HEK293 (cell line): ENCODE data around the gene COL6A1.

Source experiments
- CTCF ChIA-PET: fragments of 350-600 bp; formaldehyde crosslinking; extraction: SDS; loops from one replicate; lab custom pipeline; 2021; ENCODE audit warnings: antibody characterized with exemption; lab: Yijun Ruan, JAX
- POLR2A ChIA-PET: fragments of 300-600 bp; formaldehyde crosslinking; extraction: SDS; loops from one replicate; lab custom pipeline; 2020; ENCODE audit warnings: antibody characterized with exemption, inconsistent platforms; lab: Yijun Ruan, JAX
- H3K27ac ChIP-seq: fragments of 200-500 bp; sonication (Bioruptor generic); 2 replicates; pipeline ENCODE4 v1.5.1; 2014; ENCODE audit warnings: low read depth, low read length, control low read depth, inconsistent platforms; ENCODE audit errors: extremely low read depth
- H3K36me3 ChIP-seq, 2 experiments: fragments of 200-500 bp in 1 of 2; sonication (Bioruptor generic) in 1 of 2; 1 replicate in 1 of 2; 2 replicates in 1 of 2; pipeline ENCODE4 v1.5.1; 2014 to 2017; ENCODE audit warnings: inconsistent platforms in 2 of 2, low read length in 2 of 2; ENCODE audit not compliant: control insufficient read depth in 2 of 2, insufficient read depth in 1 of 2
- H3K4me1 ChIP-seq: fragments of 200-500 bp; sonication (Bioruptor generic); 2 replicates; pipeline ENCODE4 v1.5.1; 2014; ENCODE audit warnings: mild to moderate bottlenecking, low read length, inconsistent platforms; ENCODE audit not compliant: control insufficient read depth, insufficient read depth
- H3K4me3 ChIP-seq: 2 replicates; pipeline ENCODE4 v1.5.1; 2011; ENCODE audit warnings: low read depth, mild to moderate bottlenecking, control low read depth, low read length, moderate library complexity
- H3K9me3 ChIP-seq: fragments of 200-500 bp; sonication (Bioruptor generic); 2 replicates; pipeline ENCODE4 v1.5.1; 2014; ENCODE audit warnings: low read depth, low read length, inconsistent platforms; ENCODE audit not compliant: control insufficient read depth, insufficient read depth
- KLF8 ChIP-seq: fragments of 450-650 bp; formaldehyde crosslinking; IDR thresholded peaks from 2 replicates; pipeline ENCODE4 v1.5.1; 2016; ENCODE audit warnings: missing biosample characterization, missing genetic modification characterization
- SETDB1 ChIP-seq: IDR thresholded peaks from one replicate; pipeline ENCODE4 v1.6.1; 2017; ENCODE audit warnings: mild to moderate bottlenecking, low read length, moderate library complexity, mixed read lengths; ENCODE audit not compliant: insufficient read length
- ZFHX2 ChIP-seq: fragments of 450-650 bp; formaldehyde crosslinking; conservative IDR thresholded peaks from 2 replicates; pipeline ENCODE4 v1.5.1; 2016; ENCODE audit warnings: missing biosample characterization, missing genetic modification characterization
- ZFP3 ChIP-seq: fragments of 450-650 bp; formaldehyde crosslinking; IDR thresholded peaks from 2 replicates; pipeline ENCODE4 v1.5.1; 2016; ENCODE audit warnings: low read depth, missing biosample characterization, missing genetic modification characterization
- ZNF157 ChIP-seq: fragments of 450-650 bp; formaldehyde crosslinking; IDR thresholded peaks from 2 replicates; pipeline ENCODE4 v1.5.1; 2016; ENCODE audit warnings: missing biosample characterization, missing genetic modification characterization
- ZNF174 ChIP-seq: fragments of 450-650 bp; formaldehyde crosslinking; IDR thresholded peaks from 2 replicates; pipeline ENCODE4 v1.5.0; 2017; ENCODE audit warnings: missing biosample characterization, mild to moderate bottlenecking, missing genetic modification characterization
- ZNF19 ChIP-seq: fragments of 450-650 bp; formaldehyde crosslinking; IDR thresholded peaks from 2 replicates; pipeline ENCODE4; 2016; ENCODE audit warnings: missing biosample characterization, missing genetic modification characterization, low read depth
- ZNF530 ChIP-seq: fragments of 450-650 bp; formaldehyde crosslinking; IDR thresholded peaks from 2 replicates; pipeline ENCODE4 v1.5.1; 2016; ENCODE audit warnings: low read depth, missing biosample characterization, missing genetic modification characterization
- ZNF600 ChIP-seq: fragments of 450-650 bp; formaldehyde crosslinking; IDR thresholded peaks from 2 replicates; pipeline ENCODE4 v1.5.1; 2016; ENCODE audit warnings: missing biosample characterization, missing genetic modification characterization
- ZSCAN30 ChIP-seq: fragments of 450-650 bp; IDR thresholded peaks from 2 replicates; pipeline ENCODE4 v1.5.1; 2018; ENCODE audit warnings: missing biosample characterization, mild to moderate bottlenecking, missing genetic modification characterization, moderate library complexity
- TF ChIP-seq, protein P1 (sequence below): fragments of 450-650 bp; formaldehyde crosslinking; IDR thresholded peaks from 2 replicates; pipeline ENCODE4 v1.5.1; 2016; ENCODE audit warnings: missing biosample characterization, missing genetic modification characterization
- TF ChIP-seq, protein P2 (sequence below): fragments of 450-650 bp; formaldehyde crosslinking; IDR thresholded peaks from 2 replicates; pipeline ENCODE4 v1.5.1; 2016; ENCODE audit warnings: missing biosample characterization, missing genetic modification characterization
- TF ChIP-seq, protein P3 (sequence below): fragments of 450-650 bp; formaldehyde crosslinking; IDR thresholded peaks from 2 replicates; pipeline ENCODE4 v1.5.0; 2017; ENCODE audit warnings: missing biosample characterization, missing genetic modification characterization, borderline replicate concordance

The COL6A1 gene

DNA sequence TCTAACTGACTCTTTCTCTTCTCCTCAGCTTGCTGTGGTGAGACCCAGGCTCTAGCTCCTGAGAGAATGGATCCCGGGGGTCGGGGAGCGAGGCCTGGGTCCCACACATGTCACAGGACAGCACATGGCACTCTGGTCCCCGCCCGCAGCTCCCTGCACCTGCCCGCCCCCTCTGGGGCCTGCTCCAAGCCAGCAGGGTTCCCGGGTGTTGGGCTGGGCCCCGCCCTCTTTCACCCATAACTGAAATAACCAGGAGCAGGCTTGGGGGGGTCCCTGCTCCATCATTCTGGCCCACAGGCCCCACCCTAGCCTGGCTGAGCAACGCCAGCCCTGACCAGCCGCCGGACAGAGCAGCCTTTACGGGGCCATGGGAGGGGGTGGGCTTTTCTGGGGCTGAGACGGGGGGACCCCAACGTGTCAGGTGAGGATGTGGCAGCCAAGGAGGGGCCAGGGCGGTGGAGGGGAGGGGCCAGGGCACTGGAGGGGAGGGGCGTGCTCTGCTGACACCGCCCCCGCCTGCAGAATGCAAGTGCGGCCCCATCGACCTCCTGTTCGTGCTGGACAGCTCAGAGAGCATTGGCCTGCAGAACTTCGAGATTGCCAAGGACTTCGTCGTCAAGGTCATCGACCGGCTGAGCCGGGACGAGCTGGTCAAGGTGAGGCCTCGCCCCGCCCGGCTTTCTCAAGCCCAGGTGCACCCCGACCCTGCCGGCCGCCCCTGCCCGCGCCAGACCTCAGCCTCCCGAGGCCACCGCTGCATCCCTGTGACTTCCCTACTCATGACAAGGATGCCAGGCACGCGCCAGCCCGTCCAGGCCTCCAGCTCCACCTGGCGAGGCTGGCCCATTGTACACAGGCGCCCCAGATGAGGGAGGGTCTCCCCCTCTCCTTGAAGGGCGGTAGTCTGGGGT lies 19.4 kb downstream of the COL6A1 start (continued):
- TF ChIP-seq, protein P1, sequence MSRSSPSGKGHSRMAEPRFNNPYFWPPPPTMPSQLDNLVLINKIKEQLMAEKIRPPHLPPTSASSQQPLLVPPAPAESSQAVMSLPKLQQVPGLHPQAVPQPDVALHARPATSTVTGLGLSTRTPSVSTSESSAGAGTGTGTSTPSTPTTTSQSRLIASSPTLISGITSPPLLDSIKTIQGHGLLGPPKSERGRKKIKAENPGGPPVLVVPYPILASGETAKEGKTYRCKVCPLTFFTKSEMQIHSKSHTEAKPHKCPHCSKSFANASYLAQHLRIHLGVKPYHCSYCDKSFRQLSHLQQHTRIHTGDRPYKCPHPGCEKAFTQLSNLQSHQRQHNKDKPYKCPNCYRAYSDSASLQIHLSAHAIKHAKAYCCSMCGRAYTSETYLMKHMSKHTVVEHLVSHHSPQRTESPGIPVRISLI (tag by site-specific recombination): no peak

DNA sequence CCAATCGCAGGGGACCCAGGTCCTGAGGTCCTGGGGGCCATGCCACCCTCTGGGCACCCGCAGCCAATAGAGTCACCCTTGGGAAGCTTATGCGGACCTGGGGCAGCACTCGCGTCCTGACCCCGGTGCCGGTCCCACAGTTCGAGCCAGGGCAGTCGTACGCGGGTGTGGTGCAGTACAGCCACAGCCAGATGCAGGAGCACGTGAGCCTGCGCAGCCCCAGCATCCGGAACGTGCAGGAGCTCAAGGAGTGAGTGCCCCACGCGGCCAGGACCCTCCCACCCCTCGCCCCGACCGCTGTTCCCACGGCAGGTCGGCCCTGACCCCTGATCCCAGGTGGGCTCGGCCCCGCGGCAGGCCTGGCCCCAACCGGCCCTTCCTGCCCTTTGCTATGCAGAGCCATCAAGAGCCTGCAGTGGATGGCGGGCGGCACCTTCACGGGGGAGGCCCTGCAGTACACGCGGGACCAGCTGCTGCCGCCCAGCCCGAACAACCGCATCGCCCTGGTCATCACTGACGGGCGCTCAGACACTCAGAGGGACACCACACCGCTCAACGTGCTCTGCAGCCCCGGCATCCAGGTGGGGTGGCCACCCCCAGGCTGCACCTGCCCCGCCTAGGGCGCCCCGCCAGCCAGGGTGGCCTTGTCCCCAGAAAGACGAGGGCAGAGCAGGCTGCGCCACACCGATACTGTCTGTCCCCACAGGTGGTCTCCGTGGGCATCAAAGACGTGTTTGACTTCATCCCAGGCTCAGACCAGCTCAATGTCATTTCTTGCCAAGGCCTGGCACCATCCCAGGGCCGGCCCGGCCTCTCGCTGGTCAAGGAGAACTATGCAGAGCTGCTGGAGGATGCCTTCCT lies 20.5 kb downstream of the COL6A1 start:
- Histone ChIP-seq H3K36me3 (peaks cover 0 to 44% of the 10 kb centered on the region in 2 experiments; a peak in 1 of 3 replicates), H3K4me3 (no peak overlapping the region), H3K27ac (no peak overlapping the region), H3K4me1 (no peaks in the 10 kb centered on the region), H3K9me3 (no peaks in the 10 kb centered on the region)
- CTCF ChIA-PET: interaction anchor here (0.5 kb wide), 1 partner anchor 151 kb away, joined by 4 read pairs; no protein-coding TSS in a partner anchor
- POLR2A ChIA-PET: no interaction called here
- TF ChIP-seq KLF8 (tag by site-specific recombination): peak; percentile 18; the same call in 1 of the 2 replicates
- no peak for TF ChIP-seq ZFP3 (tag by site-specific recombination)
- TF ChIP-seq SETDB1: no peak
- TF ChIP-seq ZNF157 (tag by site-specific recombination): peak; percentile 72
- TF ChIP-seq ZNF600 (tag by site-specific recombination): peak; percentile 63; the same call in 1 of the 2 replicates

DNA sequence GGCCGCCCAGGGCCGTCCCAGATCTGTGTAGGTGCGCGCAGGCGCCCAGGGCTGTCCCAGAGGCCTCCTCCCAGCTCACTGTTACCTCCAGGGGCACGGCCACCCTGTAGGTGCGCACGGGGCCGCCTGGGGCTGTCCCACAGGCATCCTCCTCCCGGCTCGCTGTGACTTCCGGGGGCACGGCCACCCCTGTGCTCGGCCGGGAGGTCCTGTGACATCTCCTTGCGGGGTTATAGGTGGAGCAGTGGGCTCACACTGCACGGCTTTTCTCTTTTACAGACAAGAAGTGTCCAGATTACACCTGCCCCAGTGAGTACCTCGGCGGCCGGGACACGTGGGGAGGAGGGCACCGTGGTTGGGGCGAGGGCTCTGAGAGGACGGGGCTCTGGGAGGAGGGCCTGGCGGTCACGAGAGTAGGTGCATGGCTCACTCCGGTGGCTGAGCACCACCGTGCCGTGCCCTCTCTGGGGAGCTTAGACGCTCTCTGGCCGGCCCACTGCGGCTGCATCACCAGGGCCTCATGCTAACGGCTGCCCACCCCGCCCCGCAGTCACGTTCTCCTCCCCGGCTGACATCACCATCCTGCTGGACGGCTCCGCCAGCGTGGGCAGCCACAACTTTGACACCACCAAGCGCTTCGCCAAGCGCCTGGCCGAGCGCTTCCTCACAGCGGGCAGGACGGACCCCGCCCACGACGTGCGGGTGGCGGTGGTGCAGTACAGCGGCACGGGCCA lies 21.4 kb downstream of the COL6A1 start:
- Histone ChIP-seq H3K27ac (no peak overlapping the region), H3K9me3 (no peaks in the 10 kb centered on the region), H3K4me1 (no peaks in the 10 kb centered on the region), H3K4me3 (no peak overlapping the region), H3K36me3 (peaks cover 0 to 42% of the 10 kb centered on the region in 2 experiments; a peak in 1 of 3 replicates)
- ChIA-PET POLR2A (no interaction called here), CTCF (interaction anchor here (0.5 kb wide), 1 partner anchor 150 kb away, joined by 4 read pairs; no protein-coding TSS in a partner anchor)
- TF ChIP-seq ZNF174 (tag by site-specific recombination) (no peak), ZSCAN30 (no peak), ZNF530 (tag by site-specific recombination) (no peak), ZFHX2 (0 out of 2 replicates have a peak, but pooled peaks have one; percentile 14), ZNF19 (no peak)
- TF ChIP-seq, protein P2, sequence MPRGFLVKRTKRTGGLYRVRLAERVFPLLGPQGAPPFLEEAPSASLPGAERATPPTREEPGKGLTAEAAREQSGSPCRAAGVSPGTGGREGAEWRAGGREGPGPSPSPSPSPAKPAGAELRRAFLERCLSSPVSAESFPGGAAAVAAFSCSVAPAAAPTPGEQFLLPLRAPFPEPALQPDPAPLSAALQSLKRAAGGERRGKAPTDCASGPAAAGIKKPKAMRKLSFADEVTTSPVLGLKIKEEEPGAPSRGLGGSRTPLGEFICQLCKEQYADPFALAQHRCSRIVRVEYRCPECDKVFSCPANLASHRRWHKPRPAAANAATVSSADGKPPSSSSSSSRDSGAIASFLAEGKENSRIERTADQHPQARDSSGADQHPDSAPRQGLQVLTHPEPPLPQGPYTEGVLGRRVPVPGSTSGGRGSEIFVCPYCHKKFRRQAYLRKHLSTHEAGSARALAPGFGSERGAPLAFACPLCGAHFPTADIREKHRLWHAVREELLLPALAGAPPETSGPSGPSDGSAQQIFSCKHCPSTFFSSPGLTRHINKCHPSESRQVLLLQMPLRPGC (tag by site-specific recombination): no peak
- TF ChIP-seq, protein P3, sequence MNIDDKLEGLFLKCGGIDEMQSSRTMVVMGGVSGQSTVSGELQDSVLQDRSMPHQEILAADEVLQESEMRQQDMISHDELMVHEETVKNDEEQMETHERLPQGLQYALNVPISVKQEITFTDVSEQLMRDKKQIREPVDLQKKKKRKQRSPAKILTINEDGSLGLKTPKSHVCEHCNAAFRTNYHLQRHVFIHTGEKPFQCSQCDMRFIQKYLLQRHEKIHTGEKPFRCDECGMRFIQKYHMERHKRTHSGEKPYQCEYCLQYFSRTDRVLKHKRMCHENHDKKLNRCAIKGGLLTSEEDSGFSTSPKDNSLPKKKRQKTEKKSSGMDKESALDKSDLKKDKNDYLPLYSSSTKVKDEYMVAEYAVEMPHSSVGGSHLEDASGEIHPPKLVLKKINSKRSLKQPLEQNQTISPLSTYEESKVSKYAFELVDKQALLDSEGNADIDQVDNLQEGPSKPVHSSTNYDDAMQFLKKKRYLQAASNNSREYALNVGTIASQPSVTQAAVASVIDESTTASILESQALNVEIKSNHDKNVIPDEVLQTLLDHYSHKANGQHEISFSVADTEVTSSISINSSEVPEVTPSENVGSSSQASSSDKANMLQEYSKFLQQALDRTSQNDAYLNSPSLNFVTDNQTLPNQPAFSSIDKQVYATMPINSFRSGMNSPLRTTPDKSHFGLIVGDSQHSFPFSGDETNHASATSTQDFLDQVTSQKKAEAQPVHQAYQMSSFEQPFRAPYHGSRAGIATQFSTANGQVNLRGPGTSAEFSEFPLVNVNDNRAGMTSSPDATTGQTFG (tag by site-specific recombination): no peak
